ENCODE data around the gene STOML1. TPM values are rescaled to one million over a fixed set of nuclear protein-coding genes. Genes with fewer than 3 reads are reported as not detected.

STOML1 gene
- total and polyA plus RNA-seq, 10 of the 15 experiments (the other 5 are each of a cell fraction or from before 2014, with no cell fraction given), result 0.14 to 13.6 (median 8.3) TPM

GRCh38 chr15:73947651-73948050, 44.4 kb downstream of the STOML1 start (continued):
- TF ChIP-seq EZH2 (IDR thresholded peaks at IDR 0.05; ENCODE audit: borderline replicate concordance, control insufficient read depth, low read depth, low read length) (no peak), ZBTB4 (CRISPR knock-in tag; IDR thresholded peaks at IDR 0.05) (no peak), RCOR1 (conservative IDR thresholded peaks at IDR 0.05; ENCODE audit: low read depth, low read length) (no peak), CBX5 (IDR thresholded peaks at IDR 0.05; ENCODE audit: low read depth) (no peak), BCL3 (IDR thresholded peaks at IDR 0.05; ENCODE audit: borderline replicate concordance, insufficient read depth, low read depth, low read length, poor library complexity, severe bottlenecking) (no peak), REST (IDR thresholded peaks at IDR 0.05; ENCODE audit: low read depth, low read length) (no peak)
